NCI-H774 (cell line): ENCODE results near the gene MED17.
A peak's percentile ranks its signal among the peaks of the same experiment; 100 is the strongest.
"Not testable (repeated sequence)": the region's sequence is repeated elsewhere in the genome, so short reads cannot be mapped to it uniquely, and the experiment has no call there.

Source experiments
- DNase-seq: peaks from one replicate; lab custom pipeline; 2025; lab: John Stamatoyannopoulos, UW

The MED17 gene

GRCh38 chr11:93784145-93784934, at the start of gene MED17:
Gene MED17 (plus strand): TSS chr11:93784282. CDS start chr11:93784514, 232 bp downstream.
- peak; percentile 94 for DNase-seq

GRCh38 chr11:93734427-93735222, 49.5 kb upstream of the MED17 start:
- DNase-seq = no peak

- no peak for DNase-seq
These were observed 48.5 kb upstream of the MED17 start for GRCh38 chr11:93735627-93736026.

- DNase-seq = no peak
These were observed 48.0 kb upstream of the MED17 start for GRCh38 chr11:93736129-93736528.

GRCh38 chr11:93737904-93738612, 46.0 kb upstream of the MED17 start:
- DNase-seq = no peak

- no peak for DNase-seq
These were observed 45.4 kb upstream of the MED17 start for GRCh38 chr11:93738647-93739081.

GRCh38 chr11:93740031-93740729, 43.9 kb upstream of the MED17 start:
- DNase-seq = no peak

GRCh38 chr11:93740730-93741093, 43.4 kb upstream of the MED17 start:
- peak; percentile 61 for DNase-seq

- peak; percentile 99 for DNase-seq
These were observed 42.8 kb upstream of the MED17 start, which contains the start of the genes C11orf54 and TAF1D for GRCh38 chr11:93741094-93741881. Gene C11orf54 (plus strand): TSS chr11:93741672. CDS start chr11:93747394, 5,722 bp downstream. Gene TAF1D (minus strand): TSS chr11:93741495. CDS start chr11:93739304, 2,191 bp downstream.

GRCh38 chr11:93741882-93742226, 42.2 kb upstream of the MED17 start:
- DNase-seq = peak; percentile 58

- DNase-seq = no peak
These were observed 40.8 kb upstream of the MED17 start for GRCh38 chr11:93743291-93743690.

- no peak for DNase-seq
These were observed 39.4 kb upstream of the MED17 start for GRCh38 chr11:93744669-93745004.

GRCh38 chr11:93745005-93745755, 38.9 kb upstream of the MED17 start:
- not testable (repeated sequence) for DNase-seq

- no peak for DNase-seq
These were observed 38.0 kb upstream of the MED17 start for GRCh38 chr11:93746101-93746500.

- DNase-seq = no peak
These were observed 37.0 kb upstream of the MED17 start for GRCh38 chr11:93747122-93747521.

GRCh38 chr11:93751001-93751400, 33.1 kb upstream of the MED17 start:
- DNase-seq = no peak

- no peak for DNase-seq
These were observed 30.8 kb upstream of the MED17 start for GRCh38 chr11:93753241-93753640.

- no peak for DNase-seq
These were observed 27.3 kb upstream of the MED17 start for GRCh38 chr11:93756748-93757147.

GRCh38 chr11:93757301-93757700, 26.8 kb upstream of the MED17 start:
- DNase-seq = no peak
